K562 (cell line): ENCODE measurements around the gene LTA4H. TPM values are rescaled to one million over a fixed set of nuclear protein-coding genes. Genes with fewer than 3 reads are reported as not detected.

ENCODE experiments used
- ATF6 ChIP-seq: sonication (generic); formaldehyde crosslinking; IDR thresholded peaks from 2 replicates; pipeline ENCODE4 v1.4.0; 2020; ENCODE audit warnings: mild to moderate bottlenecking, missing genetic modification reagents
- BCL6 ChIP-seq: fragments of 250-450 bp; sonication (Bioruptor Pico); IDR thresholded peaks from 2 replicates; pipeline ENCODE4 v1.4.0; 2020
- CBFA2T3 ChIP-seq: fragments of 450-650 bp; IDR thresholded peaks from 2 replicates; pipeline ENCODE4 v1.6.1; 2017
- FOXJ2 ChIP-seq: fragments of 200-800 bp; sonication (Bioruptor generic); IDR thresholded peaks from 2 replicates; pipeline ENCODE4 v1.6.1; 2016; ENCODE audit warnings: missing genetic modification characterization, missing compliant biosample characterization
- HOMEZ ChIP-seq: fragments of 250-450 bp; sonication (Bioruptor Pico); IDR thresholded peaks from 2 replicates; pipeline ENCODE4 v1.4.0; 2020; ENCODE audit warnings: mild to moderate bottlenecking, moderate library complexity
- MYC ChIP-seq, 2 experiments: fragments of 250-450 bp in 1 of 2; sonication (Bioruptor Pico) in 1 of 2; IDR thresholded peaks; 2 replicates each; pipeline versions ENCODE4 v1.5.1 to v1.6.1; 2012 to 2021; ENCODE audit warnings: low read depth in 2 of 2, borderline replicate concordance in 1 of 2, improper control_type of control experiment in 1 of 2, low read length in 1 of 2, mild to moderate bottlenecking in 1 of 2, moderate library complexity in 1 of 2
- NKRF ChIP-seq: fragments of 450-650 bp; IDR thresholded peaks from 2 replicates; pipeline ENCODE4 v1.6.1; 2016; ENCODE audit warnings: borderline replicate concordance
- PTTG1 ChIP-seq: fragments of 450-650 bp; IDR thresholded peaks from 2 replicates; pipeline ENCODE4 v1.6.1; 2016; ENCODE audit warnings: low read depth, mild to moderate bottlenecking, missing genetic modification characterization, missing compliant biosample characterization
- TAL1 ChIP-seq: fragments of 450-650 bp; IDR thresholded peaks from 2 replicates; pipeline ENCODE4 v1.6.1; 2016; ENCODE audit warnings: mild to moderate bottlenecking
- ZEB2 ChIP-seq: fragments of 450-650 bp; IDR thresholded peaks from 2 replicates; pipeline ENCODE4 v1.6.1; 2016
- ZMIZ1 ChIP-seq, 2 experiments: fragments of 150-350 bp in 1 of 2; IDR thresholded peaks; 2 replicates each; pipeline ENCODE4 v1.6.1; 2012 to 2016; ENCODE audit warnings: low read depth in 2 of 2, low read length in 2 of 2, mild to moderate bottlenecking in 1 of 2, moderate library complexity in 1 of 2
- ZNF395 ChIP-seq: fragments of 200-800 bp; sonication (Bioruptor generic); IDR thresholded peaks from 2 replicates; pipeline ENCODE4 v1.6.1; 2017; ENCODE audit warnings: missing genetic modification characterization, missing compliant biosample characterization
- ZNF584 ChIP-seq: fragments of 200-800 bp; sonication (Bioruptor generic); IDR thresholded peaks from 2 replicates; pipeline ENCODE4 v1.6.1; 2016; ENCODE audit warnings: low read depth, mild to moderate bottlenecking, missing genetic modification characterization, missing compliant biosample characterization
- ZNF707 ChIP-seq: fragments of 250-450 bp; sonication (Bioruptor Pico); conservative IDR thresholded peaks from 2 replicates; pipeline ENCODE4 v1.8.0; 2022; ENCODE audit warnings: inconsistent platforms, mild to moderate bottlenecking, moderate library complexity
- ZNF785 ChIP-seq: fragments of 250-450 bp; sonication (Bioruptor Pico); IDR thresholded peaks from 2 replicates; pipeline ENCODE4 v1.4.0; 2020; ENCODE audit warnings: mild to moderate bottlenecking
- polyA plus RNA-seq, 8 experiments: library from polyadenylated mRNA; depleted of rRNA in 4 of 8; stranded (reverse) in 5 of 8; unstranded in 3 of 8; fragments of >200 nt; fragmentation: Nextera tagmentation in 2 of 8; fragmentation: Illumina TruSeq in 1 of 8; extraction: Ambion mirVana in 2 of 8; extraction: Trizol in 1 of 8; gene quantifications; 2 replicates each; pipeline versions ENCODE4 v1.2.1 to v1.2.3, GENCODE V29; 2011 to 2014; ENCODE audit warnings: inconsistent platforms in 1 of 8, missing spikeins in 1 of 8
- total RNA-seq, 7 experiments: library from RNA; depleted of rRNA in 6 of 7; stranded (reverse); fragments of >200 nt in 6 of 7; fragmentation: Illumina TruSeq in 2 of 7; extraction: Trizol in 2 of 7; gene quantifications; 2 replicates each; pipeline versions ENCODE4 v1.2.1 to v1.2.3, GENCODE V29; 2011 to 2021; ENCODE audit warnings: low replicate concordance in 1 of 7

LTA4H gene
- total and polyA plus RNA-seq, 9 of the 15 experiments (the other 6 are each of a cell fraction or from before 2014, with no cell fraction given), result 25.2 to 58.1 (median 40.5) TPM

GRCh38 chr12:96040305-96041133 lies 5.1 kb upstream of the LTA4H start (continued):
- TF ChIP-seq ZMIZ1 (IDR thresholded peaks at IDR 0.05; ENCODE audit: low read depth in 2 of 2, low read length in 2 of 2) (no peak), ZEB2 (no peak), ZNF584 (CRISPR knock-in tag) (no peak), TAL1 (peak; percentile 70), HOMEZ (CRISPR knock-in tag) (no peak), PTTG1 (tag) (no peak), NKRF (no peak), ZNF785 (CRISPR knock-in tag) (no peak), ZNF707 (CRISPR knock-in tag) (no peak), BCL6 (CRISPR knock-in tag) (no peak), CBFA2T3 (peak; percentile 80), FOXJ2 (tag) (no peak), MYC (IDR thresholded peaks at IDR 0.05; ENCODE audit: low read depth, low read length) (no peak), MYC (CRISPR knock-in tag; IDR thresholded peaks at IDR 0.05; ENCODE audit: borderline replicate concordance, low read depth) (no peak), ZNF395 (0 out of 2 replicates have a peak, but pooled peaks have one; percentile 11), ATF6 (CRISPR knock-in tag) (no peak)
